Middle frontal gyrus (tissue), 1 donor: ENCODE measurements around the gene TNFSF4.

Experiments
- DNase-seq: peaks from one replicate; pipeline ENCODE4 v3.0.0-alpha.2; 2015; ENCODE audit warnings: low spot score; ENCODE audit errors: extremely low spot score

TNFSF4 gene

DNA sequence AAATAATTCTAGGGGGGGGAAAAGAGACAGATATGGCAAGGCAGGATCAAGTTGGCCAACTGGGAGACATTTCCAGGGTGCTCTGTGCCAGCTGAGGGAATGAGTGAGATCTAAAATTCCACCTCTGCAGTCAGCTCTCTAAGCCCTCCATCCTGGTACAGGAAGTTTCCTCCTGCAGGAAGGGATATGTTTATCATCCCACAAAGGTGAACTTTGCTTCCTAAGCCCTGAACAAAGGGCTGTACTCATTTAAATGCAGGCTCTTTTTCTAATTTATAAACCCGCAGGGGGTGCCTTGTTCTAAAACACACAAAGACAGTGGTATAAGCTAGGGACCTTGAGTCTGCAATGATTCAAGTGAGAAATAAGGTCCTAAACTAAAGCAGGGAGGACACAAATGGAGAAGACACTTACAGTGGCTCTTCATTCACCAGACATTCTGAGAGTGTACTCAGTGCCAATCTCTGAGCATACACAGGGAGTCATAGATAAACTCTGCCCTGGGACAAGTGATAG lies 3.6 kb upstream of the TNFSF4 start:
- no peak for DNase-seq

GRCh38 chr1:173210283-173210682 lies 3.2 kb upstream of the TNFSF4 start:
- DNase-seq: no peak

DNA sequence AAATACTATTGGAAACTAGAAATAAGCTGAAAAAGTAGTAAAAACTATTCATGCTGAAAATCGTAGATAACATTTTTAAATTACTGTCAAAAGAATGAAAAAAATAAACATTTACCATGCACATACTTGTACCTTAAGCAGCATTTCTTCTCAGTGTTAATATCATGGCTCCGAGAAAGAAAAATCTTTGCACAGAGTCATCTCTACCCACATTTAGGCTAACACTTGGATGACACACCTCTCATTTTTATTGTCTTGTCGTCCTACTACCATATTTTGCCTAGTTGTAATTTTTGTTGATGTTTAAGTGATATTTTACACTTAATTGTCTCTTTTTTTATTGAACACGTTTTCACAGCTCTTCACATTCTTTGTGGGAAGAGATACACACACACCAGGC lies 1.7 kb upstream of the TNFSF4 start:
- DNase-seq: no peak

DNA sequence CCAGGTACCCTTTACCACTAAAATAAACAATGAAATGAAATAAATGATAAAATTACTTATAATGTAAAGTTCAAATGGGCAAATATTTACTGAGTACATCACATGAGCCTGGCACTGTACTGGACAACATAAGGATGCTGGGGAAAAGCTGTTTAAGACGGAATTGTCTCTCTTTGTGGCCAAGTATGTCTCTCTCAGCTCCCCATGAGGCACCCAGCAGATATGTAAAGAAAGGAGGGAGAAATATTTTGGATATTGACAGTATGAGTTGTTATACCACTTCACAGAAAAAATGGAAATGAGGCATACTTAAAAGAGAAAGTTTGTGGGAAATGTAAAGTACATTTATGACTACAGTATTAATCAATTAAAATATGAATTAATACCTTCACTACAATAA lies 1.0 kb upstream of the TNFSF4 start:
- DNase-seq: no peak

- no peak for DNase-seq
Observed at GRCh38 chr1:173205146-173206051, 1.7 kb downstream of the TNFSF4 start.

DNA sequence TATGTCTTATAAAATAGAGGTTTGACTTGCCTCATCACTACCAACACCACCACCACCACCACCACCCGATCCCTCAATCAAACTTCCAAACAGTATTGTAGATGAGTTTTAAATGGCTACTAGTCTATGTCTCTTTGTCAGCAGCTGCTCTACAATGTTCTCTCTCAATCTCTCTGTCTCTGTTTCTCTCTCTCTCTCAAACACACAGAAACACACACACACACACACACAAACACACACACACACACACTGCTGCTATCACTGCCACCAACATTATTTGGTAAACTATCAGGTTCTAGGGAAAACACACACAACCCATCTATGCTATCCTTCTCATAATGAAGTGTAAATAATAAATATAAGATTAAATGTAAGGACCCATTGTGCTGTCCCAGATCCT lies 2.4 kb downstream of the TNFSF4 start:
- no peak for DNase-seq

- peak; percentile 16 for DNase-seq
Observed at GRCh38 chr1:173202424-173203145, 4.5 kb downstream of the TNFSF4 start.

- no peak for DNase-seq
Observed at GRCh38 chr1:173201969-173202368, 5.2 kb downstream of the TNFSF4 start.

DNA sequence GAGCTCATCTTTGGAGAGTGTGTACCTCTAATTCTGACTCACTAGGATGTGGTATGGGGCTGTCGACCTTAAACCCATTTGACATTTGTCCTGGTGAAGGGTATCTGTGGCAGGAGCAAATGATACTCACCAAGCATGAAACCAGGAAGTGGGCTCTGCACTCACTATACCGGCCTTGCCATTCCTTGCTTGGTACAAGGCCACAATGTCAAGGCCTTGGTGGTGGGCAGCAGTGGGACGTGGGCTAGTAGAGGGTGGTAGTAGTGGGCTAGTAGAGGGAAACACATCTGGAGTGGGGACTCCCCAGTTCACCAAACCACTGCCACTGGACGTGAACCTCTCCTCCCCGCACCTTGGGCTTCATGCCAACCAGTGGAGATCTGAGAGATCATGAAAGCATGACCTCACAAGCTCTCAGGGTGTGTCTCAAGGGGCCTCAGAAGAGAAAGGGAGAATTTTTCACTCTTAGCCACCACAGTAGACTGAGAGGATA lies 11.5 kb downstream of the TNFSF4 start:
- DNase-seq: no peak

GRCh38 chr1:173193639-173194038 lies 13.5 kb downstream of the TNFSF4 start:
- no peak for DNase-seq

DNA sequence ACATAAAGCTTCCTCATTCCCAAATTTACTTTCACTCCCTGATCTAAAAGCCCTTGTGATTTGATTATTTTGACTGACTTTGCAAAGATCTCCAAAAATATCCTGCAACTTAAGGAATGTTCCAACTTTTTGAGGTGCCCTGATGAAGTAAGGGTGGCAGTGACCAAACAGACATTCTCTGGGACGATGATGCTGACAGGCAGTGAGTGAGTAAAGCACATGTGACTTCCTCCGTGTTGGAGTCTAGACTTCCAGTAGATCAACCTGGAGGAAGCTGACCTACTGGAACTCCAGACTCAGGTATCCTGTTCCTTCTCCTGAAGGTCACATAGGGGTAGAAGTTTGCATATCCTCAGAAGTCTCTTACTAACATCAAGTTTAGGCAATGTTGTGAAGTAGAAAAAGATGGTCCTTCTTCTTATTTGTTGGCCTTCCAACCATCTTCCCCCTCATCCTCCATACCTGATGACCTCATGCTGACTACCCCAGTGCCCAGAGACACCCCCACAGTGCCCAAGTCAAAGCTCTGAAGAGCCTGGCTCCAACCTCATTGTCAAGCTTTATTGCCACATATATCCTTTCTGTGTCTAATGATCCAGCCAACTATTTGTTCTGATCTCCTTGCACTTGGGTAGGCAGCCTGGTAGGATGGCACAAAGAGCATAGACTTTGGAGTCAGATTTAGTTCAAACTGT lies 16.0 kb downstream of the TNFSF4 start:
- no peak for DNase-seq

- DNase-seq: peak; percentile 32
Observed at GRCh38 chr1:173190101-173190936, 16.8 kb downstream of the TNFSF4 start.

DNA sequence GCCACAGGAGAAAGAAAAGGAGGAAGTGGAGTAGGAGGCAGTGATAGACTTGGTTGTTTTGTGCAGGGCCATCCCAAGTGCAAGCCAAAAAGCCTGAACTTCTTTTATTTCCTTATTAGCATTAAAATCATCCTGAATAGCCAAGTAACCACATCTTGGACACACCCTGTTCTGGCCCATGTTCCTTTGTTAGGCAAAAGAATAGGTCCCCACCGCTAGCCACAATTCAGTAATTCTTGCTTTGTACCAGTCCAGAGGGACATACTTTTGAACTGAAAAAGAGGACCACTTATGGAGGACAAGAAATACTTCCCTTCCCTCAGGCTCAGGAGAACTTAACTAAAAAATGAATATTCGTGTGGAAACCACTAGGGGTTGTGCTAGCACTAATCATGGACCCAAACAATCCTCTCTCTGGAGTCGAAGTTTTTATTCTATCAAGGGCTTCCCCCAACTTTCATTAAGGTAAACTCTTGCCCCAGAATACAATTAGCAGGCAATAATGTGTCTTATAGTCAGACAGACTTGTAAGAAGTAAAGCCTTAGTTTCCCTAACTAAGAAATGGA lies 19.4 kb downstream of the TNFSF4 start:
- no peak for DNase-seq

DNA sequence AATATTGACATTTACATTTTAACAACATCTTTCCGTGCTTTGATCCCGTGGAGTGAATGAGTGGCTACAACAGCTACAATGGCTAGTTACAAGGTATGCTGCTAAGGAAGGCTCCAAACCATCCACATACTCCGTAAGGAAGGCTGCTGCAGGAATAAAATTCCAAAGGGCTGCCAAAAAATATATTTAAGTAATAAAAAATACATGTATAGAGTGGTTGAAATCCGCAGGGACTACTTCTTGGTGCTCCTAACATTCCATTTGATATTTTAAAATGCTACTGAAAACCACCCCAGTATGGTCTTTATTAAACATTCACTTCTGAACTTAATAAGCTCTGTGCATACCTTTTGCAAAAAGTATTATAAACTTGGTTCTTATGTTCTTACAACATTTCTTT lies 25.3 kb downstream of the TNFSF4 start:
- DNase-seq: no peak

- DNase-seq: no peak
Observed at GRCh38 chr1:173176246-173176645, 30.9 kb downstream of the TNFSF4 start.

- DNase-seq: no peak
Observed at GRCh38 chr1:173175514-173176145, 31.5 kb downstream of the TNFSF4 start.

- DNase-seq: no peak
Observed at GRCh38 chr1:173173388-173173787, 33.7 kb downstream of the TNFSF4 start.

DNA sequence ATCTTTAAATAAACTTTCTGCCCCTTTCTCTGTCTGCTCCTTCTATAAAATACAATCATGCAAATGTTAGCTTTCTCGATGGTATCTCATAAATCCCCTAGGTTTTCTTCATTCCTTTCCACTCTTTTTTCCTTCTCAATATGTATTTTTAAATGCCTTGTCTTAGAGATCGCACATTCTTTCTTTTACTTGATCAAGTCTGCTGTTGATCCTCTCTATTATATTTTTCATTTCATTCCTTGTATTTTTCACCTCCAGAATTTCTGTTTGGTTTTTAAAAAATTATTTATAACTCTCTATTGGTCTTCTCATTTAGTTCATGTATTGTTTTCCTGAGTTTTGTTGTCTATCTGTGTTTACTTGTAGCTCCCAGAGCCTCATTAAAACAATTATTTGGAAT lies 36.0 kb downstream of the TNFSF4 start:
- no peak for DNase-seq

GRCh38 chr1:173168941-173169340 lies 38.2 kb downstream of the TNFSF4 start:
- DNase-seq: no peak

DNA sequence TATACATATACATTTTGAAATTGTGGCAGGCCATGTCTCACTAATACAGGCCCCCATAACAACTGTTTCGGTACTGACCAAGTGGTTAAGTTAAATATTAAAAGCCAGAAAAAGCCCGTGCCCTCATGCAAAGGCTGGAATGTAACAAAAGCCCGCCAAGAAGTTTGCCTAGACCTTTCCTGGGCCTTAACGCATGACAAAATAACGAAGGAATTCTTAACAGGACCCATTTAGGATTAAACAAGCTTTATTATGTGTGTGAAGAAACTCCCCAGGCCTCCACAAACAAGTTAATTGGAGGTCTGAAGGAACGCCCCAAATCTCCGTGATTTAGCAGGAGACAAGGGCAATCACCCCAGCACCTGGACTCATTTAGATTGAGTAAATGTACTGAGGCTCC lies 42.4 kb downstream of the TNFSF4 start:
- DNase-seq: no peak
